DMS114 treated with DMSO at 0.1 percent for 48 hours (cell line): ENCODE data around the gene AP2A2.

Experiments
- DNase-seq: peaks from one replicate; lab custom pipeline; 2025; ENCODE audit not compliant: unreplicated experiment; lab: John Stamatoyannopoulos, UW

Gene AP2A2

DNA sequence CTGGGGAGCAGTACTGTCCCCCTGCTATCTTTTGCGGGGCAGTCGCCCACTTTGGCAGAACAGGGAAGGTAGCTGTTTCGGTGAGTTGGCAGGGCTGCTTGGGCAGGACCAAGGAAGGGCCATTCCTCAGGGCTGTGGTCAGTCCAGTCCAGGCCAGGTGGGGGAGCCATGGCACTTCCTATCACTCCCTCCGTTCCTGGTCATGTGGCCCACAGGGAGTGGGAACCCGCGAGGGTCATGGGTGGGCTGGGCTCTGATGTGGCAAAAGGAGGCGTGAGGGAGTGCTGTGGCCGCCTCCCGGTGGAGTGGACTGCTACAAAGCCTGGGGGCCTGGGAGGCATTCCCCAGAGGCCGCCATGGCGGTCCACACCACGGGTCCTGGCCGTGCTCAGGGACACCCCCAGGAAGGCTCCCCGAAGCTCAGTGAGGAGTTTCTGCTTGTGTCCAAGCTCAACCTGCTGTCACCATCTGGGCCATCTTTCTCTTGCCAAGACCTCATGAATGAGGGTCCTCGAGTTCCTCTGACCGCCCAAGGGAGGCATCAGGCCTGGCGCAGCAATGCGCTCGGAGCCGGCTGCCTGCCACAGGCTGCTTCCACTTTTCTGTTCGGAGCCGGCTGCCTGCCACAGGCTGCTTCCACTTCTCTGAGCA is 27.0 kb upstream of the AP2A2 start:
- DNase-seq = no peak

DNA sequence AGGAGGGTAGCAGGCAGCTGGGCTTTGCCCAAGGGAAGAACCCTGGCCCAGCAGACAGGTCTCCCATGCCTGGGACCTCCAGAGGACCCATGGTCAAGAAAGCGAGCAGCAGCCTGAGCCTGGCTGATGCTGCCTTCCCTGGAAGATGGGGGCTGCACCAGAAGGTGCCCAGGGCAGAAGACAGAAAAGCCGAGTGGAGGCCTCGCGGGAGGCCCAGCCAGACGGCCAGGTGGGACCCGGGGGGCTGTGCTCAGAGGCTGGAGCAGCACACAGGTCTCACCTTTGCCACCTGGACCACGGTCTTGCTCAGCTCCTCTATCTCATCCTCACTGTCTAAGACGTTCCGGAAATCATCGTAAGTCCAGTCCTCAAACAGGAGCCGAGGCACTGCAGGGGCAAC is 25.9 kb upstream of the AP2A2 start:
- DNase-seq = no peak

GRCh38 chr11:900545-900944 is 25.1 kb upstream of the AP2A2 start:
- DNase-seq = no peak

DNA sequence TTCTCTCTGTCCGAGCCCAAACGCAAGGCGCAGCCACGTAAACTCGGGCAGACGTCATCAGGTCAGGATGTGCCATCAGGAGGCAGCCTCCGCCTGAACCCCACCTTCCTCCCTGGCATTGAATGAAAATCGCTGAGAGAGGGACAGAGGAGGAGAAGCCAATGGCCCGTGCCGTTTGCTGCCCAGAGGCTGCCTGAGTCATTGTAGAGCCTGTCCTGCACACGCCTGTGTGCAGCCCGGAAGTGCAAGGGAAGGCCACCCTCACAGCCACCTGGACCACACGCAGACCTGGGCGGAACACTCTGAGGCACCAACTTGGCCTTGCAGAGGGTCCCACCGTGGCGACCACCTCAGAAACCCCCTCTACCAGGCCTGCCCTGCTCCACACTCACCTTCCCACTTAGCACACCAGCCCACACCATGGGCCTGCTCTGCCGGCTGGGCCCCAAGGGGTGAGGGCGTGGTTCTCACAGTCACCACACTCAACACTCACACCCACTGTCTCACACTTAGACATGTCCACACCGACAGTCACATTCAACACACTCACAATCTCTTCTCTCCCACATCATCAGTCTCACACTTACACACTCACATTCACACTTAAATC is 24.1 kb upstream of the AP2A2 start:
- DNase-seq = no peak

- no peak for DNase-seq
These were observed 21.3 kb upstream of the AP2A2 start for GRCh38 chr11:904380-904779.

- DNase-seq = no peak
These were observed 19.7 kb upstream of the AP2A2 start for GRCh38 chr11:905952-906351.

- DNase-seq = no peak
These were observed 18.0 kb upstream of the AP2A2 start for GRCh38 chr11:907668-908067.

DNA sequence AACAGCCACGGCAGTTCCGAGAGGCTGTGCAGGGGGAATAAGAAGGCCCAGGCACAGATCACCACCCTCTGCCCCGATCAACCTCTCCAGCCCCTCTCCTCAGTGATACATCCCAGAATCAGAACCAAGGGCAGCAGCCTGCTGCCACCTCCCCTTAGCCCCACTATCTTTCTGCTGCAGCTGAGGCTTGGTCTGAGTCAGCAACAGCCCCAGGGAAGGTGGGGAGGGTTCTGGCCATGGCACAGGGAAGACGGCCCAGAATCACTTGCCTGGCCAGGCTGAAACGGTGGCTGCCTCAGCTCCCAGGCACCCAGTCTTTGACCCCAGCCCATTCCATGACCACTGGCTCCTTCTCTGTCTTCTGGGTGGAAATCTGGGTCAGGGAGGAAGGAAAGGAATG is 17.4 kb upstream of the AP2A2 start:
- no peak for DNase-seq

DNA sequence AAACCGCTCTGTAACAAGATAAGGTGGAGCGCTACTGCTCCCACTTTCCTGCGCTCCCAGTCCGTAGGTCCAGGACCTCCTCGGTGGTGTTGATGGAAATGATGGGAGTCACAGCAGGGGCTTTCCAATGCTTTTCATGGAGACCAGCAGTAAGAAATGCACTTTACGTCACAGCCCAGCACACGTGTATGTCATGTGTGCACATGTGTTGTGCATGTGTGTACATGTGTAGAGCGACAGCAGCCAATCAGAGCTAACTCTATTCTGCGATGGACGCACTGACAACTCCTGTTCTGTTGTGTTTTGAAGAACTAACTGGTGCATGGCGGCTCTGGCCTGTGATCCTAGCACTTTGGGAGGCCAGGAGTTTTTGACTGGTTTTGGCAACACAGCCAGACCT is 16.3 kb upstream of the AP2A2 start:
- DNase-seq = no peak

- DNase-seq = no peak
These were observed 15.6 kb upstream of the AP2A2 start for GRCh38 chr11:910044-910588.

DNA sequence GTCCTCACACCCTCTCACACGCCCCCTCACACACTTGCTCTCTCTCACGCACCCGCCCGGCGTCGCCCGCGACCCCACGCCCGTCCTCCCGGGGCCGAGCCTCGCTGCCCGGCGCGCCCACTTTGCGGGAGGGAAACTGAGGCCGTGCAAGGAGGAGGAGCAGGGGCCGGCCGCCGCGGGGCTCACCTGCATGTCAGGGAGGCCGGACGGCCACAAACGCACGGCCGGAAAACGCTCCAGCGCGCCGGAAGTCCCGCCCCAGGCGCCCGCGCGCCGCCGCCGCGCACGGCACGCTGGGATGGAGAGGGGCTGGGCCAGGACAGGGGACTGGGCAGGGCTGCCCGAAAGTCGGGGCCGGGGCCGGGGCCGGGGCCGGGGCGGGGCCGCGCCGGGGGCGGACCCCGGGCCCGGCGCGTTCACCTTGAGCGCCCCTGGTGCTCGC is 15.1 kb upstream of the AP2A2 start, which contains the start of gene CHID1:
Gene CHID1, minus strand, starts transcription at position 222 of the 442 bp plus-strand sequence. CDS start 5,994 bp downstream, outside the sequence.
- peak; percentile 37 for DNase-seq

DNA sequence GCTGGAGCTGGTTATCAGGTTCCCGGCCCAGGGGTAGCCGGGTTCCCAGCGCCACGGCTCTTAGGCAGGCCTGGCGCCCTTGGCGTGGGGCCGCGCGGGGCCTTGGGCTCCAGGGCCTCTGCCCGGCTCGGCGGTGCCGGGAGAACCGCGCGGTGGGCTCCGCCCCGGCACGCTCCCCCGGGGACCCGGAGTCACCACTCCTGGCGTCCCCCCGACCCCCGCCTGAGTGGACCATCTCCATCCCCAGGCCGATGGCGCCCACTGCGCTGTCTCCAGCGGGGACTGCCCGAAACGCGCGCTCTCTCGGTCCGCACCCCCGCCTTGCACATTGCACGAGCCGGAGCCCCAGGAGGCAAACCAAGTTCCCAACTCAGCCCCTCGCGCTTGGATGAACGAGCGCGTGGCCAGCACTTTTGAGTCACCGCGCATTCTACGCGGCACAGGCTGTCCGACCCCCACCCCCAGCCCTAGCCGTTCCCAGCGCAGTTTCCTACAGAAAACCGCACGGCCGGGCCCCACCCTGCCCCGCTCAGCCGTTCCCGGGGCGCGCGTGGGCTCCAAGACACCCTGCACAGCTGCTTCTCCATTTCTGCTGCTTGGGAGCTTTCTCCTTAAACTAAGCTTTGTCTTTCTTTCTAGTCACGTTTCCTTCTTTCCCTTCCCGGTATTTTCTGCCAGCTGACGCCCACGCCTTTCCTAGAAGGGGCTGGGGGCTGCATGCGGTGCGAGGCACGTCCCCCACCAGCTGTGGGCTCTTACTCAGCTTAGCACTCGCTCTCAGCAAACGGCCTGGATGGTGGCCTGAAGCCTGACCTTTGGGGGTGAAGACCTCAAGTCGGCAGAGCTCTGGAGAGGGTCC is 14.4 kb upstream of the AP2A2 start:
- DNase-seq = no peak

GRCh38 chr11:911890-912219 is 13.8 kb upstream of the AP2A2 start:
- DNase-seq = no peak

DNA sequence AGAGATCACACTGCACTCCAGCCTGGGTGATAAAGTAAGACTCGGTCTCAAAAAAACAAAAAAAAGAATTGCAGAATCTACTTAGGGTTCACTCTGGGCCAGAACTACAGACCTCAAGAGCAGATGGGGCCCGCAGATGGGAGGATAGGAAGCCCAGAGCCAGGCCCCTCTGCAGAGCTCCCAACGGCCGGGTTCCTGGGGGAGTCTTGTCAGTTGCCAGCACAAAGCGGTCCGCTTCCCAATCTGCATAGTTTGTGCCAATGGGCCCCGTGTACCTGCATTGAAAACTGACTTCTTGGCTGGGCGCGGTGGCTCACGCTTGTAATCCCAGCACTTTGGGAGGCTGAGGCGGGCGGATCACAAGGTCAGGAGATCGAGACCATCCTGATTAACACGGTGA is 13.4 kb upstream of the AP2A2 start:
- no peak for DNase-seq

- DNase-seq = no peak
These were observed 12.6 kb upstream of the AP2A2 start for GRCh38 chr11:913043-913442.

- no peak for DNase-seq
These were observed 11.5 kb upstream of the AP2A2 start for GRCh38 chr11:914204-914603.

DNA sequence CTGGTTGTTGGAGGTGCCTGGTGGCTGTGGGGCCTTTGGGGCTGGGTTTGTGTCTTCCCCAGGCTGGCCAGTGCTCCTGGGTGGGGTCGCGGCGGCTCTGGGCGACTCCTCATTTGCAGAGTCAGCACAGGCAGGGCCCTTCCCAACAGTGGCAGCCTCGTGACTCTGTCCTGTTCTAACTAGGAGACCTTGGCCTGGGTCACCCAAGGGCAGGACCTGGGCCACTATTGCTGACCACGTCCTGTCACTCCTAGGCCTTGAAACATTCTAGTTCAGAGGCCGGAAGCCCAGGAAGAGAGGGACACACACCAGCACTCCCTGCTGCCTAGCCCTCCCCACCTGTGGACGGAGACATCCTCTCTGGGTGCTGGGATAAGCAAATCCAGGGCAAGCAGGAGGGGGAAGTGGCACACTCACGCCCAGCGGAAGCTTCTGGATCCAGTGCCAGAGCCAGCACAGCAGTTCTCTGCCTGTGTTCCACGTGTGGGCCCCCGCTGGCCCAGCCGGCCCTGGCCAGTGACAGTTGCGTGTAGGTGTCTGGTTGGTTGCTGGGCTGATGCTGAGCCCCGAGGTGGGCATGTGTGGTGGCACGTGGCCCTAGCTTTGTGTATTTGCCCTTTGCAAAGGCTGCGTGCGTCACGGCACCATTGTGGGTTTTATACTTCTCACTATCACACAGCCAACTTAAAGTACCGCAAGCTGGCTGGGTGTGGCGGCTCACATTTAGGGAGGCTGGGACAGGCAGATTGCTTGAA is 10.7 kb upstream of the AP2A2 start:
- DNase-seq = no peak

GRCh38 chr11:917426-917825 is 8.2 kb upstream of the AP2A2 start:
- no peak for DNase-seq

DNA sequence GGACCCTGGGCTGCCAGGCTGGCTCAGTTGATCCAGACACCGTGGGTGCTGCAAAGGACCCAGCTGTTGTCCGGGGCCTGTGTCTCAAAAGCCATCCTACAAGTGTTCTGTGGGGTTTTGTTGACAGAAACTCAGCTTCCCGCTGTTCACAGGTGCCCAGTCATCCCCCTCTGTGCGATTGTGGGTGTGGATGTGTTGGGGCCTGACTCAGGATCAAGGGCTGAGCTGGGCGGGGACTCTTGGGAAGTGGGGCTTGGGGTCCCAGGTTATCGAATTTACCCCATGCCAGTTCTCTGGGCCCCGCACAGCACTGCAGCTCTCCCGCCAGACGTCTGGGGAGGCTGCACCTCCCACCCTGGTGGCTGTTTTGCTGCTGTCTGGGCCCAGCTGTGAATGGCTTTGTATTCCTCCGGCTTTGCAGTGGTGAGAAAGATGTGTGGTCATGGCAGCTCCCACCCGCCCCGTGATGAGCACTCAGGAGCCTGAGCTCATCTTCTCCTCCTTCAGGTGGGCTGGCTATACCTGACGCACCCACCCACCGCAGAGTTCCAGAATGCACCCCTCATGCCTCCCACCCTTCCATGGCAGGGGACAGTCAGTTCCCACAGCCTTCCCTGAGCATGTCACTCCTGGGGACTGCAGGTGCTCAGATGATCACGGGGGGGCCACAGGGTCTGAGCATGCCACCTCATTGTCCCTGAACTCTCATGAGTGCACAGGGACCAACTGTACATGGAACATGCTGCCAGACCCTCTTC is 3.6 kb upstream of the AP2A2 start:
- DNase-seq = no peak

GRCh38 chr11:923691-924405 is 1.8 kb upstream of the AP2A2 start:
- no peak for DNase-seq
